ENCODE measurements around the gene PJA1.

GRCh38 chrX:69161371-69161770, 3.9 kb downstream of the PJA1 start:
- TF ChIP-seq CTCF (conservative IDR thresholded peaks at IDR 0.05 in 1 of 2, IDR thresholded peaks at IDR 0.05 in 1 of 2; ENCODE audit: extremely low read depth in 1 of 2, insufficient read depth in 1 of 2, low read depth in 1 of 2, low read length in 2 of 2) (no peak), EZH2 (IDR thresholded peaks at IDR 0.05; ENCODE audit: borderline replicate concordance, low read length) (no peak)

Data from mammary epithelial cell (primary cell).